SW480 (cell line): ENCODE data around the gene DIPK1A.

Source experiments
- DNase-seq: peaks from one replicate; pipeline ENCODE4 v3.0.0-alpha.2; 2016; ENCODE audit warnings: low spot score

The DIPK1A gene

DNA sequence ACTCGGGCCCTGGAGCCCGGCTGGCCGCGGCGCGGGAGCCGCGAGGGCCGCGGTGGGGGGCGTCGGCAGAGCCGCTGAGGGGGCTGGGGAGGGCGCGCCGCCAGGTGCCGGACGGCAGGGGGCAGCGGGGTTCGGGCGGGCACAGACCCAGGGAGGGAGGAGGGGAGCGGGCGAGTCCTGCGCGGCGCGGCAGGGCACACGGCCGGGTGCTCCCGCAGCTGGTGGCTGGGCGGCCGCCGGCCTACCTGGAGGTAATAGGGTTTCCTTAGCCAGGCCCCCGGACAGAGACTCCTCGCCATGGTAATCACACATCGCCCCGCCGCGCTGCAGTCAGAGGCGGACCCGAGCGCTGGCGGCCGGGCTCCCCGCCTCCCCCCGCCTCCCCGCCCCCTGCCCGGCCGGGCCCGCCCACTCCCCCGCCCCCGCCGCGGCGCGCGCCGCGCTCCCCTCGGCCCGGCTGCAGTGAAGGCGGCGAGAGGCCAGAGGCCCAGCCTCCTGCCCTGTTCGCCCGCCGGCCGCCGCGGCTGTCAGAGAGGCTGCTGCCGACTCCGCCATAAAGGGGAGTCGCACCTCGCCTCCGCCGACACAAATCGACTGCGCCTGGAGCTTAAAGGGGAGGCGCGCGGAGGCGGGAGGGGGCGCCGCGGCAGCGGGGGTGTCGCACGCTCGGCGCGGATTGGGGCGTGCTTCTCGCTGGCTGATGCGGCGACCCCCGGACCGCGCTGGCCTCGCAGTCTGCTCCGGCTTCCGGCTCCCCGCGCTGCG lies at the start of gene DIPK1A:
Gene DIPK1A (minus strand): TSS at position 332 of the 765 bp plus-strand sequence. CDS start 33 bp downstream, at position 299.
- peak; percentile 79 for DNase-seq

DNA sequence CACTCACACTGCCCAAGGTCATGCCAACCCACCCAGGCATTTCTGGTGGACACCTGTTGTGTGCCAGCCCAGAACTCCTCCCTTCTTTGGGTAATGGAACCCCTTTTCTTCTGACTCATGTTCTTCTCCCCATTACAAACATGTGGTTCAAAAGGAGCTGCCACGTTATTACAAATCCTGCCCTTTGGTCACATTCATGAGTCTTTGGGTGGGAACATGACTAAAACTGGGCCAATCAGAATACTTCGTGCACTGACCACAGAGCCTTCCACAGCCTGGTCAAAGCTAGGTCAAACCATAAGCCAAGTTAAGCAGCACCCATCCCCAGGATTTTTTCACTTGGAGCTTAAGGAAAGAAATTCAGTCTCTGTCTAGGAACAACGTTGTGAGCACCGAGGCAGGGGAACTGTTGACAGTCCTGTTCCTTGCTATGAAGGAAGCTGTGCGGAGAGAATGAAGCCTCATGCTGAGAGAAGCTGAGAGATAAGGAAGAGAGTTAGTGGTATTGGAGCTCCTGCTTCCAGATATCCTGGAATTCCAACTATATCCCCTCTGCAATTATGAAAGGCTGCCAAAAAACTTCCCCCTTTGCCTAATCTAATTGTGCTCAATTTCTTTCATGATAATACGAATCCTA lies 46.8 kb upstream of the DIPK1A start:
- DNase-seq = peak; percentile 5

DNA sequence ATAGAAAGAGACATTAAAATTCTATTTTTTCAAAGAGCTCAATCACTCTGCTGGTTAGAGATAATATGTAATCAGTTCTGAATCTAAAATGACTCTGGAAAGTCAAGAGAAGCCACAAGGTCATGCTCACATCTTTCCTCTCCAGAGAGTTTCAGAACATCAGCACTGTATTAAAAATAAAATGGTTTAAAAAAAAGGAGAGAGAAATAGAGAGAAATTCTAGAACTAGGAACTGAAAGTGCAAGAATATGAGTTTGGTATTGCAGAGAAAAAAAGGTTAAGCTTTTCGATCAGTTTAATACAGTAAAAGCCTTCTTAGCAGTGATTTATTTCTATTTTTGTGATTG lies 44.0 kb upstream of the DIPK1A start:
- DNase-seq = no peak

DNA sequence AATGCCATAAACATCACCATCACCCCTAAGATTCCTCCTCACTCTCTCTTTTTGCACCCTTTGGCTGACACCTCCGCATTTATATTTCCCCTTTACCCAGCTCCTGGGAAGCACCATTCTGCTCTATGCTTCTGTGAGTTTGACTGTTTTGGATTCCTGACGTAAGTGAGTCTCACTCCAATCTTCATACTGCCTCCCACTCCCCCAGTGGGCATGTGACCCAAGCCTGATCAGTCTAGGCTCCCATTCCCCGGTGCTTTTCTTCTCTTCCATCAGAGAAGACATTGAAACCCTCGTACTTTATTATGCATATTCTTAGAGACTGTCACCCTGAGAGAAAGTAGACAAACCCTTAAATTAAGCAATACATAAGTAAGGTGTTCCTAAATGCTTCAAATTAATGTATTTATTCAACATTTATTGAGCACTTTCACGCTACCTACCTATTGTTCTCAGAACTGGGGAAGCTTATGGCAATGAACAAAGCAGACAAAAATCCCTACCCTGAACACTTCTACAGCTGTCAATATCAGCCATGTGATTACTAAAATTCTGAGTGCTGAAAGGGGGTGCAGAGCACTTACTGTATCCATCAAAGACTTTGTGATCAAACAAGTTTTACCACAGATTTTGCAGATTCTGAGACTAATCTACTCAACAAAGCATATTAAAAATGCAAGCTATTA lies 43.4 kb upstream of the DIPK1A start:
- no peak for DNase-seq

DNA sequence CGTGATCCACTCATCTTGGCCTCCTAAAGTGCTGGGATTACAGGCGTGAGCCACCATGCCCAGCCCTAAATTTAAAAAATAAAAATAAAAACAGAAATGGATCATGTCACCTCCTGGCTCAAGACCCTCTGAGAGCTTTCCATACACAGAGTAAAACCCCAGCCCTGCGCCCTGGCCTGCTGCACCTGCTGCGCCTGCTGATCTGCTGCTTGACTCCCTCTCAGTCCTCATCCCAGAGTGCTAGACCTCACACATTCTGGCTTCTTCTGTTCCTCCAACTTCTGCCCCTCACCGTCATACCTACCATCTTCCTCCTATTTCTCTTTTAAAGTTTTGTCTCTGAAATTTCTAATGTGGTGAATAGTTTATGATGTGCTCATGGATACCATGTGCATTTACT lies 42.7 kb upstream of the DIPK1A start:
- DNase-seq = no peak

DNA sequence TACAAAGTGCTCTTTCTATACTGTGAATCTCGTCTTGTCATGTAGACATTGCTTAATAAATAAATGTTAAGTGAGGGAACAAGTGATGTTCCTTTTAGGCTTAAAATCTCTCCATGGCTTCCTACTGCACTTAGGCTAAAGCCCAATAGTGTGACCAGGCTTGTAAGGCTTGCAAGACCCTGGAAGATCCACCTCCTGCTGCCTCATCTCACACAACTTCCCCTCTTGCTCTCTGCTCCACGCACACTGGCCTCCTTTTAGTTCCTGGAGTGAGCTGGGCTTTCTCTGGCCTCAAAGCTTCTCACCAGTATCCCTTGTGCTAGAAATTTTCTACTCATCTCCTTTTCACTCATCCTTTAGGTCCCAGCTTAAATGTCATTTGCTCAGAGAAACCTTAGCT lies 41.5 kb upstream of the DIPK1A start:
- no peak for DNase-seq

DNA sequence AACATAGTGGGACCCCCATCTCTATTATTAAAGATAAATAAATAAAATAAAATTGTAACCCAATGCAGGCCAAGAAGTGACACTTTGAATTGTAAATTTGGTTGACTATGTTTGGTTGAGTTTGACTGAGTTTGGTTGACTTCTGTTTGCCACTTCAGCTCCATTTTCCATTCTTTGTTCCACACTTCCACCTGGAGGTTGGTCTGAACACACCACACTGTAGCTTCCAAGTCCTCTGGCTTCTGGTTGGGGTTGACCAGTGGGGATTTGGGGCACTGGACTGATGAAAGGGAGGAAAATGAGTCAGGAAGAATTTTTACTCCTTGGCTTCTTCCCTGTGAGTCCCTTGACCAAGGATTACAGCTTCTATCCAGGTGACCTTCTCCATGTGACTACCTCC lies 40.6 kb upstream of the DIPK1A start:
- no peak for DNase-seq

DNA sequence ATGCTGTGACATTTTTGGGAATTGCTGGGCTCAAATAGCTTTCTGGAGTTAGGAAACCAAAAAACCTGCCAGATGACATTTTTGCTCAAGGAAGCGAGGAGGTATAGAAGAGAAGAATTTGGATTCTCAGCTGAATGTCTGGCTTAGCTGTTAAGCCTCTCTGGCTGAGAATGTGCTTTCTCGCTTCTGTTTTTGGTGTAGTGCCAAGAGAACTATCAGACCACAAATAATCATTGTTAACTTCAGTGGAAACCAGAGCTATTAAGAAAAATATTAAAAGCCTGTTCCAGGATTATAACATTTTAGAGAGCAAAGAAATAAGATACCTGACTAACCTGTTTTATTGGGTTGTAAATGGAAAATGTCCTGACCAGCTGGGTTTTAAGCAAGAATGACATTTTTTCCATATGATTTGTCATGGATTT lies 39.5 kb upstream of the DIPK1A start:
- no peak for DNase-seq

DNA sequence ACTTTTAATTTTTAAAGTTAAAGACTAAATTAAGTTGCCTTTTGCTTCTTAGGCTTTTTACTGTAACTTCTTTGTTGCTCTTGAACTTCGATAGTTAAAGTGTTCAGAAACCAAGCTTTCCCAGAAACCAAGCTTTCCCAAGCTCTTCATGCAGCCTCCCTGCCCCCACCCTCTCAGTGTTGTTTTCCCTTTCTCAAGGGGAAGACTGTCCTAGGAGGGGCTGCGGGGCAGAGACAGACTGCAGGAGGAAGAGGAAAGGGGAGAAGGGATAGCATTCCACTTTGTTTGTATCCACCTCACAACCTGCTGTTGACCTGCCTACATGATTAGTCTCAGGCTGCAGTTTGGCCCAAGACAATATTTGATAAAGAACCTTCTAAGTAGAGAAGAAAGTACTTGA lies 39.0 kb upstream of the DIPK1A start:
- no peak for DNase-seq

DNA sequence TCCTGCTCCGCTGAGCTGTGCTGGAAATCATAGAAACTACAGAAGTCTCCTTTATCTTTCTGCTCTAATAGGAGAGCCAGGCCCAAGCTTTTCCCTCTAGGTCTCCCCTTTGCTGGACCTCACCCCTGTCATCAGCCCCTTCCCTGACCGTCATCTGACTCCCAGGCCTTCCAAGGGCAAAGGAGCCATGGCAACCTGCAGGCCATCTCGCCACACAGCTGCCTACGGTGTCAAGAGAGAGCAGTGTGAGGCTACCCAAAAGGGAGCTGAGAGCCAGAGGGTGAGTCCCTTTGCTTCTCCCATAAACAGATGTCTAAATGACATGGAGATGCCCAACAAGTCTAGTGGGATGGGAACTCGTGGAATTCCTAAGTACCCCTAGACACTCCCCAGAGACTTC lies 37.6 kb upstream of the DIPK1A start:
- DNase-seq = no peak

DNA sequence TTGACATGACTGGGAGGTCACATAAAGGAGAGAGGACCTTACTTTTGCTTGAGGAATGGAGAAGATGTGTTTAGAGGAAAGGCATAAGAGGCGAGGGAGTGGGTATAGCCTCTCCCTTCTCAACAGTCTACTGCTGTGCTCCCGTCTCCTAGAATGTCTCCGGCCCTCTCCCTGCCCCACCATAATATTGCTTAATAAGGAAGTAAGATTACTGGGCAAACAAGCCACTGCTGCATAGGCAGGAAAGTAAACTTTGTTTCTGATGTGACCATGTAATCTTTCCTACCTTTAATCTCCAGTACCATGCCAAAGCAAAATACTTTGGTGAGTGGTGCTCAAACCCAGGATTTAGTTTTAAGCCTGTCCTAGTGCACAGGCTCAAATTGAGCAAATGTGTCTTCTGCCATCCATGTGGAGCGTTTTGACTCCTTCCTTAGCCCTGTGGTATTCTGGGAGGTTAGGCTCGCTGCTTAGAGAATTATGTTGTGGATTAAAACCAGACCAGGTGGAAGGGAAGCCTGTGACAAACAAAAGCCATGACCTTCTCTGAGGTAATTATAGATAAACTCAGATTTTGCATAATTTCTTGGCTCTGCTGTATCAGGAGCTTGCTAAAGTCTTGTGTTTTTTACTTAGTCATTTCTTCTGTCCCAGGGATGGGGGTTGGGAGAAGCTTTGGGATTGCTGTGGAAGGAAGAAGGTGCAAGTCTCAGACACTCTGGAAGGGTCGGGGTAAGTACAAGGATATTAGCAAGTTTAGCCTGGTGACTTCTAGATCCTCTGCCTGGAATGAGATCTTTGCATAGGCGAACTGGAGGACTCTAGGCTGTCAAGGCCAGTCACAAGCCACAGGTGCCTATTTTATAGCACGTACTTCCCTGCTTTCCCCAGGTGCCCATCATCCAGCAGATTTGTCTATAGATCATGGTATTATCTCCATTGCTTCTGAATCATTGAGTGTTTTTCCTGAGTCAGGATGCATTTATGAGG lies 34.5 kb upstream of the DIPK1A start:
- DNase-seq = no peak

DNA sequence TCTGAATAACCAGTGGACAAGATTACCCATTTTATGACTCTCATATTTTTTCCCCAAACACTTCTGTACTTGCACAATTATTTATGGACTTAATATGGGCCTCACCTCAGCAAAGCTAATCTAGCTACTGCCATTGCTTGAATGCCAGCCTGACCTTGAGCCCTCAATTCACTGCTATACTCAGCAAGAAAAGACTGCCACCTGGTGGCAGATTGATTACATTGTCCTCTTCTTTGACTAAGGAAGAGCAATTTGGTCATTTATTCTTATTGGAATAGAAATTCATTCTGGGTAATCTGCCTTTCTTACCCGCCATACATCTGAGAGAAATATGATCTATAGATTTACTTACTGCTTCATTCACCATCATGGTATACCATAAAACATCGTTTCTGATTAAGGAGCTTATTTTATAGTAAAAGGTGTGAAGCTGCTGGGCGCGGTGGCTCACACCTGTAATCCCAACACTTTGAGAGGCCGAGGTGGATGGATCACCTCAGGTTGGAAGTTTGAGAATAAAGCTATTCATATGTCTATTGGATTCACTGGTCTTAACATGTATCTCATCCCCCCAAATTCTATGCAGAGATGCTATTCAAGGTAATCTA lies 32.9 kb upstream of the DIPK1A start:
- DNase-seq = peak; percentile 72

DNA sequence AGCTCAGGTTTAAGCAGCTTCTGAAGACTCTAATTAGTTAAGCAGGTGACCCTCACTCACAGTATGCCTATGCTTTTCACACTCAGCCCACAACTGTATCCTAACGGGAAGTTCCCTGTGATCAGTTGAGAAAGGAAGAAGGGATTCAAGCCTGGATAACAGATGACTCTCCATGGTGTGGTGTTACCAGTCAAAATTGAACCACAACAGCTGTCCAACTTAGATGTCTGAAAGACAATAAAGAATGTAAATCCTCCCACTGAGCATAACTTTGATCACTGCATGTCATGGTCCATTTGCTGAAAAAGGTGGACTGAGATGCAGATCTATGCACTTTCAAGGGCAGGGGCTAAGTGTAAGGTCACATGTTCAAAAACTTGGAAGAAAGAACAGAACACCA lies 32.3 kb upstream of the DIPK1A start:
- DNase-seq = no peak

DNA sequence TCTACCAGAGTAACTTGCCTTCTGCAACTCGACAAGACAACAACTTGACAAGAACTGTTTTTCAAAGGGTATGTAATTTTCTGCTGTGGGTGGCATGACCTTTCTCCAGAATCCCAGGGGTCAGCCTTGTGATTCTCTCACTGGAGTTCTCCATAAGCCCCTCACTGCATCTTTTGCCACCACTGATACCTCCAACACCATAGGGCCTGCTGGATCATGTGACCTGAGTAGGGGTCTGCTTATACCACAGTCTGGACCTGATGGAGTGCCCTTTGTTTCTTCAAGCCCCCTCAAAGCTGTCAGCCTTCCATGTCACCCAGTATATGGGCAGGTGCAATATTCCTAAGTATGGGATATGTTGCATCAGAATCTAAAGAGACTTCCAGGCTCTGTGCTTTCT lies 31.6 kb upstream of the DIPK1A start:
- DNase-seq = no peak

DNA sequence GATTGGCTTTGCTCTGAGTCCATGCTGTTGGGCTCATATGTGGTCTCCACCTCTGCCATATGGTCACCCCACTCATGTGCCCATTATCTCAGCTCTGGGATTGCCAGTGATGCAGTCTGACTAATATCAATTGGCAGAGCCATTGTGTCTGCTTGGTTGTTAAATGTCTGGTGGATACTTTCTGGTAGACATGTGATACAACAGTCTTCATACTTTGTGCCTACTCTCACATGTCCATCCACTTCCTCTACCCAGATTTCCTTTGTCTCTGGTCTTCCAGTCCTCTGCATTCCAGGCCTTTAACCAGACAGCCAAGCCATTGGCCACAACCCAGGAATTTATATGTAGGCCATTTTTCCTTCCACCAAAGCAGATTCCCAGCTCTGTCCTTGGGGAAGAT lies 30.8 kb upstream of the DIPK1A start:
- no peak for DNase-seq

DNA sequence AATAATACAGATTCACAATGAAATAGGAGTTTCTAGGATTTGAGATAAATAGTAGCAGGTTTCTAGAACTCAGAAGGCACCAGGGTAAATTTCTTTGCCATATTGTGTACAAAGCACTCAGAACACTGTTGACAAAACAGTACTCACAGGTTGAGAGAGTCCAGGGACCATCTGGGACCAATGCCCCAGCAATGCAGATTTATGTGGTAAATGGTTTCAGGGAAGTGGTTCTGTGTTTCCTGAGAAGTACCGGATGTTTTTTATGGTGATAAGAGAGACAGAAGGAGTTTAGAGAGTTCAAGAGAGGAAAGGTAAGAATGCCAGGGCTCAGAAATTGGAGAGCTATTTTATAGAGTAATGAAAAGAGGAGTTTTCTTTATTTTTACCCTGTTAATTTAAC lies 29.6 kb upstream of the DIPK1A start:
- DNase-seq = no peak

DNA sequence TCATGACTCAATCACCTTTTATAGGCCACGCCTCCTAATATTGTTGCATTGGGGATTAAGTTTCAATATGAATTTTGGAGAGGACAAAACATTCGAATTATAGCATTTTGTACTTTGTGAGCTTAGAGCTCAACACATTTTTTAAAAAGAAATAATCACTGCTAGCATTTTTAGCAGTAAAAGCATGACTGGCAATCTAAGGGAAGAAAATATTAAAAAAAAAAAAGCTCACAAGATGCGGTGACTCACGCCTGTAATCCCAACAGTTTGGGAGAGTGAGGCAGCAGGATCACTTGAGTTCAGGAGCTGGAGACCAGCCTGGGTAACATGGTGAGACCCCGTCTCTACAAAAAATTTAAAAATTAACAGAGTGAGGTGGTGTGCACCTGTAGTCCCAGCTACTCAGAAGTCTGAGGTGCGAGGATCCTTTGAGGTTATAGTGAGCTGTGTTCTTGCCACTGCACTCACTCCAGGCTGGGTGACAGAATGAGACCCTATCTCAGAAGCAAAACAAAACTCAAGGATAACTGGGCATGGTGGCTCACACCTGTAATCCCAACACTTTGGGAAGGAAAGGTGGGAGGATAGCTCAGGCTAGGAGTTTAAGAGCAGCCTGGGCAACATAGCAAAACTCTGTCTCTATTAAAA lies 28.8 kb upstream of the DIPK1A start:
- DNase-seq = no peak

DNA sequence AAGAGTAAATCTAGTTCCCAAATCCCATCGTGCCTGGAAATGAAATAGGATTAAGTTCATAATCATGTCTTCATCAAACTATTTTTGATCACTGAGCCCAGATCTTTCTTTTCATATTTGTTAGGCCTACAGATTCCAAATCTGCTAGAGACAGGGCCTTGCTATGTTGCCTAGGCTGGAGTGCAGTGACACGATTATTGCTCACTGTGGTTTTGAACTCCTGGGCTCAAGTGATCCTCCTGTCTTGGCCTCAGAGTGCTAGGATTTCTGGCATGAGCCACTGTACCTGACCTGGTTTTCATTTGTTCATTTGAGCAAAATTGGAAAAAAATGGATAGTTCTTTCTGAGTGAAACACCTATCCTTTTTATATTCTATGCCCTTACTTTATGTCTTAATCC lies 28.0 kb upstream of the DIPK1A start:
- DNase-seq = no peak

DNA sequence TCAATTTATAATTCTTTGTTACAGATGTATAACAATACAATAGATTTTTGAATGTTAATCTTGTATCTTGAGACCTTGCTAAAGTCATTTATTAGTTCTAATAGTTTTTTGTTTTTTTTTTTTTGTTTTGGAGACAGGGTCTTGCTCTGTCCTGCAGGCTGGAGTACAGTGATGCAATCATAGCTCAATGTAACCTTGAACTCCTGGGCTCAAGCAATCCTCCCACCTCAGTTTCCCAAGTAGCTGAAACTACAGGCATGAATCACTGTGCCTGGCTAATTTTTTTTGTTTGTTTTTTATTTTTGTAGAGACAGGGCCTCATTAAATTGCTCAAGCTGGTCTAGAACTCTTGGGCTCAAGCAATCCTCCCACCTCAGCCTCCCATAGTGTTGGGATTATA lies 26.2 kb upstream of the DIPK1A start:
- no peak for DNase-seq

DNA sequence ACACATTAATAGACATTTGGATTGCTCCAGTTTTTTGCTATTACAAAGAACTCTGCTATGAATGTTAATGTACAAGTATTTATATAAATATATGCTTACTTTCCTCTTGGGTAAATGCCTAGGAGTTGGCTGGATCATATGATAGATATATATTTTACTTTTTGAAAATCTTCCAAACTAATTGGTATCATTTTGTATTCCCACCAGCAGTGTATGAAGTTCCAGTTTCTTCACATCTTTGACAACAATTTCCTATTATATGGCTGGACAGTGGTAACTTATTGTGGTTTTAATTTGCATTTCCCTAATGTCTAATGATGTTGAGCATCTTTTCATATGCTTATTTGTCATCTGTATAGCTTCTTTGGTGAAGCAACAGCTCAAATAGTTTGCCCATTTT lies 23.8 kb upstream of the DIPK1A start:
- no peak for DNase-seq
